Effector memory CD8-positive, alpha-beta T cell (primary cell): ENCODE data around the gene PLPPR1.
"Not testable (repeated sequence)": the region's sequence is repeated elsewhere in the genome, so short reads cannot be mapped to it uniquely, and the experiment has no call there.

Experiments
- ATAC-seq: fragments of 150-1000 bp; cut with Tn5 transposase; replicated peaks from 2 replicates; pipeline ENCODE4 v1.10.0; 2021; ENCODE audit warnings: mild to moderate bottlenecking, moderate library complexity
- DNase-seq, 3 experiments: peaks; one replicate each; pipeline ENCODE4 v3.0.0; 2021
- H3K27ac Mint-ChIP-seq, 2 donors: one replicate each; pipeline ENCODE4 v1.8.0; 2022; ENCODE audit warnings: mild to moderate bottlenecking in 2 of 2, mixed read lengths in 2 of 2, moderate library complexity in 2 of 2
- H3K27me3 Mint-ChIP-seq, 2 donors: one replicate each; pipeline ENCODE4 v1.8.0; 2022; ENCODE audit warnings: mixed read lengths in 2 of 2
- H3K36me3 Mint-ChIP-seq: one replicate; pipeline ENCODE4 v1.8.0; 2022; ENCODE audit warnings: mild to moderate bottlenecking, moderate library complexity, mixed read lengths; ENCODE audit not compliant: insufficient read depth
- H3K4me1 Mint-ChIP-seq, 2 donors: one replicate each; pipeline ENCODE4 v1.8.0; 2022; ENCODE audit warnings: low read depth in 2 of 2, mixed read lengths in 2 of 2
- H3K4me3 Mint-ChIP-seq, 2 donors: one replicate each; pipeline ENCODE4 v1.8.0; 2022; ENCODE audit warnings: mild to moderate bottlenecking in 2 of 2, mixed read lengths in 2 of 2, moderate library complexity in 2 of 2
- H3K9me3 Mint-ChIP-seq, 2 donors: one replicate each; pipeline ENCODE4 v1.8.0; 2022; ENCODE audit warnings: mixed read lengths in 2 of 2

PLPPR1 gene

GRCh38 chr9:101265261-101265660, 236.7 kb downstream of the PLPPR1 start:
- H3K27me3 Mint-ChIP-seq: peaks cover 6 to 8% of the 10 kb centered on the region in 2 donors
- H3K4me3 Mint-ChIP-seq: no peak overlapping the region
- peaks cover 6 to 8% of the 10 kb centered on the region in 2 donors for H3K9me3 Mint-ChIP-seq
- no peak for DNase-seq
- no peak overlapping the region for H3K27ac Mint-ChIP-seq
- no peaks in the 10 kb centered on the region for H3K4me1 Mint-ChIP-seq
- ATAC-seq: no peak
- no peaks in the 10 kb centered on the region for H3K36me3 Mint-ChIP-seq

- H3K9me3 Mint-ChIP-seq: peaks cover 6 to 8% of the 10 kb centered on the region in 2 donors
- no peak overlapping the region for H3K4me3 Mint-ChIP-seq
- ATAC-seq: no peak
- DNase-seq: no peak
- H3K4me1 Mint-ChIP-seq: no peaks in the 10 kb centered on the region
- H3K27ac Mint-ChIP-seq: no peak overlapping the region
- no peaks in the 10 kb centered on the region for H3K36me3 Mint-ChIP-seq
- H3K27me3 Mint-ChIP-seq: peaks cover 6 to 8% of the 10 kb centered on the region in 2 donors
Observed at GRCh38 chr9:101268426-101268825, 239.9 kb downstream of the PLPPR1 start.

- no peaks in the 10 kb centered on the region for H3K36me3 Mint-ChIP-seq
- H3K4me3 Mint-ChIP-seq: no peak overlapping the region
- peaks cover 0 to 5% of the 10 kb centered on the region in 2 donors for H3K27me3 Mint-ChIP-seq
- ATAC-seq (no peak), DNase-seq (no peak)
- H3K4me1 Mint-ChIP-seq: no peaks in the 10 kb centered on the region
- no peak overlapping the region for H3K27ac Mint-ChIP-seq
- peaks cover 0 to 2% of the 10 kb centered on the region in 2 donors for H3K9me3 Mint-ChIP-seq
Observed at GRCh38 chr9:101269591-101270283, 241.2 kb downstream of the PLPPR1 start.

GRCh38 chr9:101270302-101270701, 241.8 kb downstream of the PLPPR1 start:
- H3K36me3 Mint-ChIP-seq: no peaks in the 10 kb centered on the region
- ATAC-seq (no peak), DNase-seq (no peak)
- H3K27me3 Mint-ChIP-seq: peaks cover 0 to 11% of the 10 kb centered on the region in 2 donors
- H3K4me1 Mint-ChIP-seq: no peaks in the 10 kb centered on the region
- H3K27ac Mint-ChIP-seq: no peak overlapping the region
- H3K4me3 Mint-ChIP-seq: no peak overlapping the region
- H3K9me3 Mint-ChIP-seq: peaks cover 0 to under 1% of the 10 kb centered on the region in 2 donors

GRCh38 chr9:101271102-101271501, 242.6 kb downstream of the PLPPR1 start:
- no peak for DNase-seq
- Mint-ChIP-seq H3K27ac (no peak overlapping the region), H3K36me3 (no peaks in the 10 kb centered on the region), H3K27me3 (peaks cover 0 to 14% of the 10 kb centered on the region in 2 donors), H3K9me3 (no peaks in the 10 kb centered on the region), H3K4me3 (no peak overlapping the region), H3K4me1 (no peaks in the 10 kb centered on the region)
- ATAC-seq: no peak

GRCh38 chr9:101274971-101275768, 246.6 kb downstream of the PLPPR1 start:
- Mint-ChIP-seq H3K4me1 (no peaks in the 10 kb centered on the region), H3K36me3 (no peaks in the 10 kb centered on the region), H3K27me3 (peaks cover 14 to 35% of the 10 kb centered on the region in 2 donors), H3K4me3 (no peak overlapping the region), H3K9me3 (peaks cover 0 to 2% of the 10 kb centered on the region in 2 donors), H3K27ac (no peak overlapping the region)
- ATAC-seq (no peak), DNase-seq (no peak)

GRCh38 chr9:101275769-101276250, 247.3 kb downstream of the PLPPR1 start:
- Mint-ChIP-seq H3K9me3 (peaks cover 0 to 3% of the 10 kb centered on the region in 2 donors), H3K4me1 (no peaks in the 10 kb centered on the region), H3K36me3 (no peaks in the 10 kb centered on the region), H3K27me3 (peaks cover 14 to 35% of the 10 kb centered on the region in 2 donors), H3K4me3 (no peak overlapping the region), H3K27ac (no peak overlapping the region)
- ATAC-seq (no peak), DNase-seq (no peak)

- not testable (repeated sequence) for H3K4me3 Mint-ChIP-seq, DNase-seq, H3K36me3 Mint-ChIP-seq, H3K4me1 Mint-ChIP-seq, H3K9me3 Mint-ChIP-seq, ATAC-seq, H3K27ac Mint-ChIP-seq
- H3K27me3 Mint-ChIP-seq: peaks cover 0 to 16% of the 10 kb centered on the region in 2 donors
Observed at GRCh38 chr9:101291043-101291442, 262.5 kb downstream of the PLPPR1 start.

GRCh38 chr9:101299901-101300300, 271.4 kb downstream of the PLPPR1 start:
- Mint-ChIP-seq H3K36me3 (no peaks in the 10 kb centered on the region), H3K4me3 (no peak overlapping the region), H3K4me1 (no peaks in the 10 kb centered on the region), H3K9me3 (no peaks in the 10 kb centered on the region), H3K27ac (no peak overlapping the region), H3K27me3 (peaks cover 0 to 5% of the 10 kb centered on the region in 2 donors)
- DNase-seq: no peak
- no peak for ATAC-seq

- peaks cover 7 to 46% of the 10 kb centered on the region in 2 donors for H3K27me3 Mint-ChIP-seq
- H3K36me3 Mint-ChIP-seq: no peaks in the 10 kb centered on the region
- H3K4me1 Mint-ChIP-seq: no peaks in the 10 kb centered on the region
- DNase-seq: no peak
- H3K27ac Mint-ChIP-seq: no peak overlapping the region
- H3K4me3 Mint-ChIP-seq: no peak overlapping the region
- H3K9me3 Mint-ChIP-seq: no peaks in the 10 kb centered on the region
- no peak for ATAC-seq
Observed at GRCh38 chr9:101307051-101307450, 278.5 kb downstream of the PLPPR1 start.

- Mint-ChIP-seq H3K9me3 (no peaks in the 10 kb centered on the region), H3K4me3 (no peak overlapping the region), H3K27ac (no peak overlapping the region), H3K27me3 (peaks cover 7 to 46% of the 10 kb centered on the region in 2 donors), H3K4me1 (no peaks in the 10 kb centered on the region), H3K36me3 (no peaks in the 10 kb centered on the region)
- DNase-seq: no peak
- ATAC-seq: no peak
Observed at GRCh38 chr9:101307524-101308213, 279.1 kb downstream of the PLPPR1 start.

- DNase-seq (no peak), ATAC-seq (no peak)
- no peaks in the 10 kb centered on the region for H3K4me1 Mint-ChIP-seq
- H3K4me3 Mint-ChIP-seq: no peak overlapping the region
- no peaks in the 10 kb centered on the region for H3K9me3 Mint-ChIP-seq
- H3K36me3 Mint-ChIP-seq: no peaks in the 10 kb centered on the region
- no peak overlapping the region for H3K27ac Mint-ChIP-seq
- H3K27me3 Mint-ChIP-seq: peaks cover 7 to 46% of the 10 kb centered on the region in 2 donors
Observed at GRCh38 chr9:101309139-101309538, 280.6 kb downstream of the PLPPR1 start.

- Mint-ChIP-seq H3K27ac (no peak overlapping the region), H3K27me3 (peaks cover 12 to 28% of the 10 kb centered on the region in 2 donors), H3K9me3 (no peaks in the 10 kb centered on the region), H3K4me3 (no peak overlapping the region), H3K36me3 (no peaks in the 10 kb centered on the region), H3K4me1 (no peaks in the 10 kb centered on the region)
- no peak for DNase-seq
- ATAC-seq: no peak
Observed at GRCh38 chr9:101311191-101311590, 282.7 kb downstream of the PLPPR1 start.
